ENCODE measurements around the gene CEACAM21.

The CEACAM21 gene

GRCh38 chr19:41575998-41576397 lies at the start of gene CEACAM21:
TSS of gene CEACAM21 (plus strand) at chr19:41576166. CDS start at chr19:41576275, 109 bp downstream.
- DNase-seq (ENCODE audit: low spot score) = no peak

GRCh38 chr19:41527089-41527488 lies 48.9 kb upstream of the CEACAM21 start:
- DNase-seq (ENCODE audit: low spot score) = no peak

GRCh38 chr19:41528106-41528505 lies 47.9 kb upstream of the CEACAM21 start:
- DNase-seq (ENCODE audit: low spot score) = no peak

- DNase-seq (ENCODE audit: low spot score) = no peak
These were observed 46.3 kb upstream of the CEACAM21 start for GRCh38 chr19:41529484-41530183.

- DNase-seq (ENCODE audit: low spot score) = no peak
These were observed 45.8 kb upstream of the CEACAM21 start for GRCh38 chr19:41530184-41530534.

- DNase-seq (ENCODE audit: low spot score) = no peak
These were observed 45.1 kb upstream of the CEACAM21 start for GRCh38 chr19:41530761-41531301.

- DNase-seq (ENCODE audit: low spot score) = peak; percentile 76
These were observed 44.3 kb upstream of the CEACAM21 start for GRCh38 chr19:41531438-41532311.

GRCh38 chr19:41532526-41532925 lies 43.4 kb upstream of the CEACAM21 start:
- DNase-seq (ENCODE audit: low spot score) = no peak

- DNase-seq (ENCODE audit: low spot score) = no peak
These were observed 42.2 kb upstream of the CEACAM21 start for GRCh38 chr19:41533671-41534215.

GRCh38 chr19:41535029-41535622 lies 40.8 kb upstream of the CEACAM21 start:
- DNase-seq (ENCODE audit: low spot score) = no peak

GRCh38 chr19:41537789-41538188 lies 38.2 kb upstream of the CEACAM21 start:
- DNase-seq (ENCODE audit: low spot score) = peak; percentile 17

GRCh38 chr19:41540041-41540695 lies 35.8 kb upstream of the CEACAM21 start:
- no peak for DNase-seq (ENCODE audit: low spot score)

- DNase-seq (ENCODE audit: low spot score) = peak; percentile 63
These were observed 33.9 kb upstream of the CEACAM21 start for GRCh38 chr19:41541990-41542584.

GRCh38 chr19:41542622-41543021 lies 33.3 kb upstream of the CEACAM21 start:
- DNase-seq (ENCODE audit: low spot score) = no peak

GRCh38 chr19:41543582-41543981 lies 32.4 kb upstream of the CEACAM21 start:
- no peak for DNase-seq (ENCODE audit: low spot score)

- DNase-seq (ENCODE audit: low spot score) = no peak
These were observed 30.4 kb upstream of the CEACAM21 start for GRCh38 chr19:41545547-41545946.

GRCh38 chr19:41546386-41546789 lies 29.6 kb upstream of the CEACAM21 start:
- DNase-seq (ENCODE audit: low spot score) = no peak

GRCh38 chr19:41546961-41547360 lies 29.0 kb upstream of the CEACAM21 start:
- no peak for DNase-seq (ENCODE audit: low spot score)

GRCh38 chr19:41547569-41547968 lies 28.4 kb upstream of the CEACAM21 start:
- no peak for DNase-seq (ENCODE audit: low spot score)

- no peak for DNase-seq (ENCODE audit: low spot score)
These were observed 27.9 kb upstream of the CEACAM21 start for GRCh38 chr19:41548047-41548446.

- peak; percentile 4 for DNase-seq (ENCODE audit: low spot score)
These were observed 26.8 kb upstream of the CEACAM21 start for GRCh38 chr19:41548954-41549688.
